ENCODE results near the gene RBM12.

- TF ChIP-seq CTCF (IDR thresholded peaks at IDR 0.05) (no peak), POLR2A (IDR thresholded peaks at IDR 0.05) (no peak)
Measured at GRCh38 chr20:35630636-35631035, 34.1 kb downstream of the RBM12 start.
